HG02571 (cell line): ENCODE measurements around the gene MTA3.
"Not testable (repeated sequence)": the region's sequence is repeated elsewhere in the genome, so short reads cannot be mapped to it uniquely, and the experiment has no call there.

Experiments
- ATAC-seq: cut with Tn5 transposase; IDR thresholded peaks from one replicate; pipeline ENCODE4 v1.9.1; 2021; ENCODE audit warnings: mild to moderate bottlenecking, moderate library complexity; ENCODE audit not compliant: unreplicated experiment

The MTA3 gene

DNA sequence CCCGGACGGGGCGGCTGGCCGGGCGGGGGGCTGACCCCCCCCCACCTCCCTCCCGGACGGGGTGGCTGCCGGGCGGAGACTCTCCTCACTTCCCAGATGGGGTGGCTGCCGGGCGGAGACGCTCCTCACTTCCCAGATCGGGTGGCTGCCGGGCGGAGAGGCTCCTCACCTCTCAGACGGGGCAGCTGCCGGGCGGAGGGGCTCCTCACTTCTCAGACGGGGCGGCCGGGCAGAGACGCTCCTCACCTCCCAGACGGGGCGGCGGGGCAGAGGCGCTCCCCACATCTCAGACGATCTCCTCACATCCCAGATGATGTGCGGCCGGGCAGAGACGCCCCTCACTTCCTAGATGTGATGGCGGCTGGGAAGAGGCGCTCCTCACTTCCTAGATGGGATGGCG is 37.7 kb downstream of the MTA3 start:
- ATAC-seq: not testable (repeated sequence)

GRCh38 chr2:42607101-42607637 is 38.7 kb downstream of the MTA3 start:
- ATAC-seq: no peak

GRCh38 chr2:42613281-42614064 is 45.0 kb downstream of the MTA3 start:
- no peak for ATAC-seq

DNA sequence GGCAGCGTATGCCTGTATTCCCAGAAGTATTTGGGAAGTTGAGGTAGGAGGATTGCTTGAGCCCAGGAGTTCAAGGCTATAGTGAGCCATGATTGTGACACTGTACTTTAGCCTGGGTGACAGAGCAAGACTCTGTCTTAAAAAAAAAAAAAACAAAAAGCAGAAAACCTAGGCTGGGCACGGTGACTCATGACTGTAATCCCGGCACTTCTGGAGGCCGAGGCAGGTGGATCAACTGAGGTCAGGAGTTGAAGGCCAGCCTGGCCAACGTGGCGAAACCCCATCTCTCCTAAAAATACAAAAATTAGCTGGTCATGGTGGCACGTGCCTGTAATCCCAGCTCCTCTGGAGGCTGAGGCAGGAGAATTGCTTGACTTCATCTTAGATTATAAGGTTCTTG is 46.4 kb downstream of the MTA3 start:
- ATAC-seq: no peak

DNA sequence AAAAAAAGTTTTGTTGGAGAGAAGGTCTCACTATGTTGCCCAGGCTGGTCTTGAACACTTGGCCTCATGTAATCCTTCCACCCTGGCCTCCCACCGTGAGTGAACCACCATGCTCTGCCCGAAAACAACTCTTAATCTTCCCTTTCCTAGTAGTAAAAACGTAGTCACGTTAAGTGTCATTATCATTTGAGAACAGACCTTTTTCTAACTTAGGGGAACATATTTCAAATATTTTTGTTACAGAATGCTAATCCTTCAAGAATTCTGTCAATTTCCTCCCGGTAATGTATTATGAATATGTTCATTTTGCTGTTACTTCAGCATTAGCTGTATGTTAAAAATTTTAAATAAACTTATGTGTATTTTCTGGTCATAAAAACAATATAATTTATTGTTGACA is 49.7 kb downstream of the MTA3 start:
- no peak for ATAC-seq

GRCh38 chr2:42618972-42619371 is 50.5 kb downstream of the MTA3 start:
- ATAC-seq: no peak

- ATAC-seq: not testable (repeated sequence)
These were observed 53.2 kb downstream of the MTA3 start for GRCh38 chr2:42621626-42622025.

DNA sequence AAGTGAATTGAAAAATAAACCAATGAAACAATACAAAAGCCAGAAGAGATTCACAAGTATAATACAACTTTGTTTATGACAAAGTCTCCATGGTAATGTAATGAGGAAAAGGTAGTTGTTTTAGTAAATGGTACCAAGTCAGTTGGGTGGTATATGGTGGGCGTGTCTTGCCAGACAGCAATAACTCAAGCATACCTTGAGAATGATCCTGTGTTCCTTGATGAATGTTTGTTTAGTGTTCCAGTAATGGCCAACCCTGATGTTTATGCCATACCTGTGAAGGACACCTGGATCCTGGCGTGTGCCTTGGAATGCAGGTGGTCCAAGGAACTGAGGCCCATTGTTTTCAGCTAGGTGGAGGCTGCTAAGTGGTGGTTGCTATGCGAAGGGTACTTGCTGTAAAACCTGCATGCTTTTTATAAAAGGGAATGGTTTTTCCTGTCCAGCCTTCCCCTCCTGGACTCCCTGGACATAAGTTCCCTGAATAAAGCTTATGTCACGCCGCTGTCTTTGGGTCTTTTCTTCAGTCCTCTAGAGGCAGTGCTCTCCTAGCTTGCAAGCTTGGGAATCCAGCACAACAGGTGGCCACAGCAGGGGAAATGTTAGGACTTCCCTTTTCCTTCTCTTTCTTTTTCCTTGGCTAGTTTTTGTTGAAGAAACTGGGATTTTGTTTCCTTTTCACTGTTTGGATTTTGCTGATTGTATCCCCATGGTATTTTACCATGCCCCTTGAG is 54.7 kb downstream of the MTA3 start:
- no peak for ATAC-seq

- ATAC-seq: no peak
These were observed 55.6 kb downstream of the MTA3 start for GRCh38 chr2:42624047-42624446.

- not testable (repeated sequence) for ATAC-seq
These were observed 59.6 kb downstream of the MTA3 start for GRCh38 chr2:42628024-42628423.

GRCh38 chr2:42636934-42637333 is 68.5 kb downstream of the MTA3 start:
- no peak for ATAC-seq

DNA sequence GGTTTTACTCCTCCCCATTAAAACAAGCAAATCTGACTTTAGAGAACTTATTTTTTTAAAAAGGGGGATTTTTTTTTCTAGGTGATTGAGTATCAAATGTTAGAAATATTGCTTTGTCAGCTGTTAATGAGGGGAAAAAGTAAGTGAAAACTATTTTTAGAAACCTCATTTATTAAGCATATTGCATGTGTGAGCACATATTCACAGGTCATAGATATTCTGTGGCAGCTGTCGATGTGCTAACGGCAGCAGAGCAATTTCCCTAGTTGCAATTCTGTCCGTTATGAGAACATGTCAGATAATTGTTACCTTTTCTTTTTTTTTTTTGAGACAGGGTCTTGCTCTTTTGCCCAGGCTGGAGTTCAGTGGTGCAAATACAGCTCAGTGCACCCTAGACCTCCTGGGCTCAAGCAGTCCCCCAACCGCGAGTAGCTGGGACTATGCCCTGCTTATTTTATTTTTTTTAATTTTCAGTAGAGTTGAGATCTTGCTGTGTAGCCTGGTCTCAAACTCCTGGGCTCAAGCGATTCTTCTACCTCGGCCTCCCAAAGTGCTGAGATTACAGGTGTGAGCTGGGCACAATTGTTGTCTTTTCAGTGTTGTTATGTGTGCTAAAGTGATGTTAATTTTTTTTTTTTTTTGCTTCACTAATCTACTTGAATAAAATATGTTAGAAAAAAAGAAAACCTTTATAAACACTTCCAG is 69.8 kb downstream of the MTA3 start:
- ATAC-seq: no peak

DNA sequence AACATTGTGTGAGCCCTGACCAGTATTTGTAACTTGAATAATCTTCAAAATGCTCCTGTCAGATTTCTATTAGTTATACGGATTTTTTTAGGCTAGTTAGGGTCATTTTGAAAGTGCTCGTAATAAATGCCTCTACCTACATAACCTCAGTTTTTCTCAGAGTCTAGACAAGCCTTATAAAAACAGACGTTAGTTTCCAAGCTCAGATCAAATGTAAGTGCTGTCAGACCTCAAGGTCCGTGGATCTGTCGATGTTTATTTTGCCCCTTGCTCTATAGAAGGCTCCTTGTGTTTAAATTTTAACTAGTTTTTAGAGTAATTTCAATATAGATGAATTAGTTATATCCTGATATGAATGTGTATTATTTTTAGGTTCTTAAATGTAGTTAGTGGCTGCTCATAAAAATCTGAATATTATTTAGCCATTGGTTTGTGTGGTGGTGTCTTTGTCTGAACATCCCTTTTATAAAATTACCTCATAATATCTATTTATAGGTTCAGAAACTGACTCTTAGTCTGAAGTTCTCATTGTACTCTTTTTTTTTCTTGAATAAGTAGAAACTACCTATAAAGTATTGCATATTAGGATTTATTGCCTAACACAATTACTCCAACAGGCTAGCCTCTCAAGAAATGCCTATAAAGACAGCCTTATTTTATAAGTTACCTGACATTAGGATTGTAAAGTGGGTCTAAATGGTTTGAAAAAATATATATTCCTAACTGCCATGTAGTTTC is 71.1 kb downstream of the MTA3 start:
- ATAC-seq: no peak

DNA sequence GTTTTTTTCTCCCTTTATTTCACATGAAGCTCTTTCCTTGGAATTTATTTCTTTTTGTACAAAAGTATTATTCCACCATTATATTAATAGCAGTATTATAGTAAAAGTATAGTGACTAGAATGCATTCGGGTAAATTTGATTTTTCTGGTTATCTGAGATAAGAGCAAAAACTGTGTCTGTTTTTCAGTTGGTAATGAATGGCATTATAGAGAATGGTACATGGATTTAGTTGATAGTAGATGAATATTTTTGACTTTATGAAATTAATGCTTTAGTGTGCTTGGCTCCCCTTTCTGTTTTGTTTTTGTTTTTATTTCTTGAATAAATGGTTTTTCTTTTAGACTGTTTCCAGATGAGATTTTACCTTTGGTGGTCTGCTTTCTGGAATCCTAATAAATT is 71.8 kb downstream of the MTA3 start:
- ATAC-seq: no peak

GRCh38 chr2:42642371-42642770 is 73.9 kb downstream of the MTA3 start:
- ATAC-seq: not testable (repeated sequence)

DNA sequence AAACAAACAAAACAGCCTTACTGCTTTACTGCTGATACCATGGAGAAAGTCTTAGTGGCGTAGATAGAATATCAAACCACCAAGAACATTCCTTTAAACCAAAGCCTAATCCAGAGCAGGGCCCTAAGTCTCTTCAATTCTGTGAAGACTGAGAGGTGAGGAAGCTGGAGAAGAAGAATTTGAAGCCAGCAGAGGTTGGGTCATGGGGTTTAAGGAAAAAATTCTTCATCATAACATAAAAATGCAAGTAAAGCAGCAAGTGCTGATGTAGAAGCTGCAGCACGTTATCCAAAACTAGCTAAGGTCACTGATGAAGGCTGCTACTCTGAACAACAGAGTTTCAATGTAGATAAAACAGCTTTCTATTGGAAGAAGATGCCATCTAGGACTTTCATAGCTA is 77.1 kb downstream of the MTA3 start:
- no peak for ATAC-seq

- no peak for ATAC-seq
These were observed 80.4 kb downstream of the MTA3 start for GRCh38 chr2:42648796-42649195.

GRCh38 chr2:42651057-42651456 is 82.6 kb downstream of the MTA3 start:
- ATAC-seq: no peak

- ATAC-seq: no peak
These were observed 83.7 kb downstream of the MTA3 start for GRCh38 chr2:42652086-42652485.

DNA sequence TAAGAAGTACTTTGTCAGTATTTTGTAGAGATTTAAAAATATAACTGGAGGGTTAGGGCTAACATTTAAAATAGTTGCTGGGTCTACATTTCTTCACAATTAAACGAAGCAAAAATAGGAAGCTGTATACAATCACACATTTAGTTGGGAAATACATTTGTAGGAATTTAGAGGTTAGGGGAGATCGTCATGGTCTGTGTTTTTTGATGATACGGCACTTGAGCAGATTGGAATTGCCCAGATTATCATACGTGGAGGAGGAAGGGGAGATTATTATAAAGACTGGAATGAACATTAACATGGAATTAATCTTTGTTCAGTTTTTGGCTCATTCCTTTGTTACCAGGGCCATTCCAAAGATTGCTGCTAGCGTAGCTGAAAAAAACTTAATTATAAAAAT is 84.6 kb downstream of the MTA3 start:
- no peak for ATAC-seq

DNA sequence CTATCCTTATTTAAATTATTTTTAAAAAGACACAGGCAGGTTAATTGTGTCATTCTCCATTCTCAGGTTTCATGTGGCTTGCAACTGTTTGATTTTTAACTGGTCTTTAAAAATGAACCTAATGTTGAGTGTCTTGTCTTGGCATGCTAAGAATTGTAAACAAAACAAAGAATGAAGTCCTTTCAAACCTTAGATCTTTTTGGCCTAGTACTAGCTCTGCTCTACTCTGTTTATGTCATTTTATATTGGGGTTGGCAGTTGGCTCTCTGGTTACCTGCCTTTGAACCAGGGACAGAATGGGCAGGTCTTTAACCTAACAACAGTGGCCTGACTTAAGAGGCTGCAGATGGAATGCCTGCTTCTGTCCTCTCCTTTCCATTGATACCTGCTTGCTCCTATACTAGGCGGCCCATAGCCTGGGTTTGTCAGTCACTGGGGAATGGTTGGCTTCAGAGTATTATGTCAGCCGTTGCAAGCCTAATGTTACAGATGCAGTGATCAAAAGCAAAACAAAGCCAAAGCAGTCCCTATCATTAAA is 85.5 kb downstream of the MTA3 start:
- no peak for ATAC-seq
